KOPT-K1 (cell line): Measurements from ENCODE around the gene F12.
"Not testable (repeated sequence)": the region's sequence is repeated elsewhere in the genome, so short reads cannot be mapped to it uniquely, and the experiment has no call there.

Experiments
- H3K27ac ChIP-seq: fragments of 200-600 bp; sonication (generic); 2 replicates; pipeline ENCODE4 v1.5.1; 2016; ENCODE audit warnings: antibody characterized with exemption, mild to moderate bottlenecking, low read depth, low read length; ENCODE audit not compliant: poor library complexity, severe bottlenecking
- H3K36me3 ChIP-seq: fragments of 200-600 bp; sonication (generic); 2 replicates; pipeline ENCODE4 v1.5.1; 2017; ENCODE audit warnings: antibody characterized with exemption, mild to moderate bottlenecking, low read length, moderate library complexity; ENCODE audit not compliant: insufficient read depth
- H3K9me3 ChIP-seq: fragments of 200-600 bp; sonication (generic); 2 replicates; pipeline ENCODE4 v1.5.1; 2017; ENCODE audit warnings: antibody characterized with exemption, low read length, mild to moderate bottlenecking; ENCODE audit not compliant: insufficient read depth, poor library complexity, severe bottlenecking

F12 gene

DNA sequence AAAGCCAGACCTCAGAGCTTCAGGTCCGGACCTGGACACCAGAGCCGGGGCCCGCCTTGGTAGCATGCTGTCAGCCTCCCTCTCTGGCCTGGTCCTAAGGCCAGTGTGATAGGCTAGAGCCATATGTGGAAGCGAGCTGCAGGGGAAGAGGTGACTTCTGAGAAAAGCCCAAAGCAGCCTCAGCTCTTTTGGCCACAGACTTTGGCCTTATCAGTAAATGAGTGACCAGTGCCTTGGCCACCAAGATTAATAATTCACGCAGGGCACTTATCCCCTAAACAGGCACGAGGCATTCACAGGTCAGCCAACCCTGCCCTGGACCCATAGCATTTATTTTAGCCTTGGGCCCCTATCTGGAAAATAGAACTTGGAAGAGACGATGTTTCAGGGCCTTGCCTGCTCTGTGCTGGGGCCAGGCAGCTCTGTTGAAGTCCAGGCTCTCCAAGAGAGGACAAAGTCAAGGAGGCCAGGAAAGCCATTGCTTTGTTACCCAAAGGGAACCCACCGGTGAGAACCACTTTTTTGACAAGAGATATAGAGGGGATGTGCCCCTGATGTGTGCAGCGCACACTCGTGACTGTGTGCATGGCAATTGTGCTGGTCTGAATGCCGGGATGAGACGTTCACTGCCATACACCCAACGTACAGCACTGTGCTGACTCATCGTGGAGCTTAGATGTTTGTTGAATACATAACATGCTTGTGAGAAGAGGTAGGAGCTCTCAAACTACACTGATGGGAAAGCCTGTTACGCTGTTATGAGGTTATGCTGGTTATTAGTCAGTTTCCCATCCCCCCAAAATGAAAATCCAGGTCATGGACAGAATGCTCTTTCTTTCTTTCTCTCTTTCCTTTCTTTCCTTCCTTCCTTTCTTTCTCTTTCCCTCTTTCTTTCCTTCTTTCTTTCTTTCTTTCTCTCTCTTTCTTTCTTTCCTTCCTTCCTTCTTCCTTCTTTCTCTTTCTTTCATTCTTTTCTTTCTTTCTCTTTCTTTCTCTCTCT is 30.2 kb downstream of the F12 start:
- Histone ChIP-seq H3K36me3 (no peaks in the 10 kb centered on the region), H3K9me3 (no peaks in the 10 kb centered on the region), H3K27ac (no peak overlapping the region)

GRCh38 chr5:177377851-177378776 is 31.2 kb downstream of the F12 start:
- Histone ChIP-seq H3K9me3 (no peaks in the 10 kb centered on the region), H3K27ac (no peak overlapping the region), H3K36me3 (peaks cover 10% of the 10 kb centered on the region; the same call in 1 of the 2 replicates)

DNA sequence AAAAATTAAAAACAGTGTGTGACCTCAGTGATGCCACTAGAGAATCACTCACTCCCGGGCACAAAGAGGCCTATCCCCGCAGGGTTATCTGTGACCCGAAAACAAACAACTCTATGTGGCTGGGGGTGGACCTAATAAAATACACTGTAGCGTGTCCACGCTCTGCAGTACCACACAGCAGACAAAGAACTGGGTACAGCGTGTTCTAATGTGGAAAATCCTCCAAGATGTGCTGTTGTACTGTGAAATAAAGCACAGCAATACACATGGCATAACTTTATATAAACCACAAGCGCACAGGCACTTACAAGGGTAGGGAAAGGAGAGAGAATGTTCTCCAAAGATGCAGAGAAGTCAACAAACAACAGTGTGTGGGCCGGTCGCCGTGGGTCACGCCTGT is 33.3 kb downstream of the F12 start:
- no peak overlapping the region for H3K27ac ChIP-seq
- peaks cover 26% of the 10 kb centered on the region for H3K36me3 ChIP-seq
- no peaks in the 10 kb centered on the region for H3K9me3 ChIP-seq

GRCh38 chr5:177375516-177375915 is 33.8 kb downstream of the F12 start:
- H3K9me3 ChIP-seq, H3K27ac ChIP-seq: not testable (repeated sequence)
- H3K36me3 ChIP-seq, result peaks cover 29% of the 10 kb centered on the region

DNA sequence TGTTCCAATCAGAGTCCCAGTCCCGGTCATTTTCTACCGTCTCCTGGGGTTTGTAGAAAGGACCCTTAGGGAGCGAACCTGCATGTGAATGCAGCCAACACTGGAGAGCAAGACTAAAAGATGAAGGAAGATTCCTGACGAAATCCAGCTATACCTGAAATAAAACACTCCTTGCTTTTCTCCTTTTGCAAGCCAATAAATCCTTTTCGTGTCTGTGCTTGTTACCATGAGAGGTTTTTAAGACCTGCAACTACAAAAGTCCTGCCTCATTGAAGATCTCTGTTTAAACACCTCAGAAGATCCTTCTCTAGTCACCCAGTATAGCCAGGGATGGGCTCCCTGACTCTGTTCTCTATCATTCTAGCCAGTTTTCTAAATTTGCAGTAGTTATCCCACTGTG is 35.2 kb downstream of the F12 start:
- Histone ChIP-seq H3K36me3 (peaks cover 41% of the 10 kb centered on the region), H3K27ac (no peak overlapping the region)

DNA sequence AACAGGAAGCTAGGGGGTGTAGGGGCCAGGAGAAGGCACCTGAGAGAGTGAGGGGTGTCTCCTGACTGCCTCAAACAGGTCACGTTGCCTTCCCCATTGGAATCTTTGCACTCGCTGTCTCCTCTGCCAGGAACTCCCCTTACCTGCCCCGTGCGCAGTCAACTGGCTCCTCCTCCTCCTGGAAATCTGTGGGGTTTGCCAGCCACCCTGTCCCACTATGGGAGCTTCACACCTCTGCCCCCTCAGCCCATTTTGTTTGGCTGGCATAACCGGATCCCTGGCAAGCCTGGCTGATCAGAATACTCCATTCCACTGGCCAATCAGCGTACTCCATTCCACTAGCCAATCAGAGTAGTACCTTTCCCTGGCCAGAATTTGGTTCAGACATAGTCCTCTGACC is 35.6 kb downstream of the F12 start:
- H3K36me3 ChIP-seq, result peaks cover 45% of the 10 kb centered on the region
- no peaks in the 10 kb centered on the region for H3K9me3 ChIP-seq
- no peak overlapping the region for H3K27ac ChIP-seq

More for the DNA sequence above, 35.2 kb downstream of the F12 start:
- H3K9me3 ChIP-seq, result no peaks in the 10 kb centered on the region

- H3K36me3 ChIP-seq, result peaks cover 54% of the 10 kb centered on the region
- H3K9me3 ChIP-seq, result no peaks in the 10 kb centered on the region
- peak overlapping the region; percentile 31 for H3K27ac ChIP-seq
These were observed 36.5 kb downstream of the F12 start for GRCh38 chr5:177372910-177373309.

DNA sequence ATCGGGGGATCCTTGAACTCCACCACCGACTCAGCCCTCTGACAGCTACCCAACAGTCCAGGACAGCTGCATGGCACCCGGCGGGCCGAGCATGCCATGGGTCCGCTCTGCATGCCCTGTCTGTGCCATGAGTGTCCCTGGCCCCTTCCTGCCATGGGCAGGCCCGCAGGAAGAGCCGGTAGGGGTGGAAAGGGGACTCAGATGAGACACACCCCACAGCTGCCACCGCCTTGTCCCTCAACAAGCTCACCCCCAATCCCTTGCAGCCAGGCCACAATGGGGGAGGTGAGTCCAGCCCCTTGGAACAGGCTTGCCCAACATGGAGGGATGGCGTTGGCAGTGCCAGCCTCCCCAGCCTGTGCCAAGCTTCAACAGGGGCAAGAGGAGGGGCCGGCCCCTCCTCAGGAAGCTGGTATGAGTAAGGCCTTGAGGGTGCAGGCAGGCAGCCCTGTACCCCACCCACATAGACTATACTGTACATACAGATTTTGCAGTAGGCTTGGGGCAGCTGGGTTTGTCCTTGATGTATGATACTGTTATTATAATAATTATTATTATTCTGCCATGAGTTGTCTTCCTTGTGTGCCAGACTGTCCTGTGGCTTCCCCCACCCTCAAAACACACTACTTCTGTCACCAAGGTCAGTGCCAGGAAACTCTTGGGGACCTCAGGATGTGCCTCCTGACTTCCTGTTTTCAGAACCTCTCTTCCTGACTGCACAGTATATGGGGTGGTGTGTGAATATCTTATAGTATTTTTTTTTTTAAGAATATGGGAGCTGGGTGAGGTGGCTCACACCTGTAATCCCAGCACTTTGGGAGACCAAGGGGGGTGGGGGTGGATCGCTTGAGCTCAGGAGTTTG is 37.1 kb downstream of the F12 start:
- H3K27ac ChIP-seq, result peak overlapping the region; percentile 31
- H3K36me3 ChIP-seq, result peaks cover 61% of the 10 kb centered on the region

DNA sequence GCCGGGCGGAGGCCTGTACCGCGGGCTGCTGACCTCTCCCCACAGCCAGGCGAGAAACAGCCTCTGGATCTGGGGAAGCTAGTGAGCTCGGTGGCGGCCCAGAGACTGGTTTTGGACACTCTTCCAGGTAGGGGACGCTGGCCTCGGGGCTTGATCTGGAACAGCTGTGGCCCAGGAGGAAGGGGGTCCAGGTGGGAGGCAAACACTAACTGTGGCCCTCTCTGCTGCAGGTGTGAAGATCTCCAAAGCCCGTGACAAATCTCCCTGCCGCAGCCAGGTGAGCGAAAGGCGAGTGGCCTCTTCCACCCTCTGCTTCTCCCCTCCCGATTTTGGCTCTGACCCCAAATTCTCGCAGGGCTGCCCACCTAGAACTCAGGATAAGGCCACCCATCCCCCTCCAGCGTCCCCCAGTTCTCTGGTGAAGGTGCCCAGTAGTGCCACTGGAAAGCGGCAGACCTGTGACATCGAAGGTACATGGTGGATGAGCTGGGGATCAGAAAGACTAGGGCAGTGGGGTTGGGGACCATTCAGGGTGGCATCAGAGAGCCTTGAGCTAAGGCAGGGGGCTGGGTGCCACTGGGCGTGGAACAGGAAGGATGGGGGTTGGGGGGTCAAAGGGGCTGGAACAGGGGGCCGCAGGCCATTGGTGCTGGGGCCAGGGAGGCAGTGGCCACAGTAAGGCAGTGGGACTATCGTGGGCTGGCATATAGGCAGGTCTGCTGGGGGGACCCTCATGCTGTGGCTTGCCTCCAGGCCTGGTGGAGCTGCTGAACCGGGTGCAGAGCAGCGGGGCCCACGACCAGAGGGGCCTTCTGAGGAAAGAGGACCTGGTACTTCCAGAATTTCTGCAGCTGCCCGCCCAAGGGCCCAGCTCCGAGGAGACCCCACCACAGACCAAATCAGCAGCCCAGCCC is 38.0 kb downstream of the F12 start:
- no peak overlapping the region for H3K27ac ChIP-seq
- peaks cover 70% of the 10 kb centered on the region for H3K36me3 ChIP-seq
- H3K9me3 ChIP-seq, result no peaks in the 10 kb centered on the region

More for the DNA sequence above, 37.1 kb downstream of the F12 start:
- no peaks in the 10 kb centered on the region for H3K9me3 ChIP-seq

DNA sequence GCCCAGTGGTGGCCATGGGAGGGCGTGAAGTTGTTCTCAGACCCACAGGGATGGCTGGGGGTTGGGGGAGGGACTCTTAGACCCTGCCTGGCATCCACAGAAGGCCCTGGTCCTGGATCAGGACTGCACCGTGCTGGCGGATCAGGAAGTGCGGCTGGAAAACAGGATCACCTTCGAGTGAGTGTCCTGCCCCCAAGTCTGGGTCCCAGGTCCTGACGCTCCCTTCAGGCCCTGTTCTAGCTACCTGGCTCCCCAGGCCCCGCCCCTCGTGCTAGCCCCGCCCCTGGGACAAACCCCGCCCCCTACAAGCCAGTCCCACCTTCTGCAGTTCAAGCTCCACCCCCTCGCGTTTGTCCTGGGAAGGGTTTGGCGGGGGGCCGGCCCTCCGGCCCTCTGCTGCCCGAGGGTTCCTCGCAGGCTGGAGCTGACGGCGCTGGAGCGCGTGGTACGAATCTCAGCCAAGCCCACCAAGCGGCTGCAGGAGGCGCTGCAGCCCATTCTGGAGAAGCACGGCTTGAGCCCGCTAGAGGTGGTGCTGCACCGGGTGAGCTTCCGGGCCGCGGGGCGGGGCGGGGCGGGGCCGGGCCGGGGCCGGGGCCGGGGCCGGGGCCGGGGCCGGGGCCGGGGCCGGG is 38.8 kb downstream of the F12 start:
- Histone ChIP-seq H3K9me3 (no peaks in the 10 kb centered on the region), H3K36me3 (peaks cover 71% of the 10 kb centered on the region), H3K27ac (no peak overlapping the region)

GRCh38 chr5:177369645-177370440 is 39.5 kb downstream of the F12 start:
- Histone ChIP-seq H3K36me3 (peaks cover 71% of the 10 kb centered on the region), H3K9me3 (no peaks in the 10 kb centered on the region), H3K27ac (no peak overlapping the region)

- no peak overlapping the region for H3K27ac ChIP-seq
These were observed 40.3 kb downstream of the F12 start for GRCh38 chr5:177368869-177369644.

More at GRCh38 chr5:177368869-177369644, 40.3 kb downstream of the F12 start:
- Histone ChIP-seq H3K9me3 (no peaks in the 10 kb centered on the region), H3K36me3 (peaks cover 71% of the 10 kb centered on the region)
